Adrenal gland (tissue), 12 donors: ENCODE measurements around the gene CAMK1D. TPM values are rescaled to one million over a fixed set of nuclear protein-coding genes. Genes with fewer than 3 reads are reported as not detected.

Experiments used
- DNase-seq, 7 donors: peaks; one replicate each; pipeline ENCODE4 v3.0.0-alpha.2; 2019 to 2020
- H3K27ac ChIP-seq, 5 donors: fragments of 200-600 bp; sonication (generic) in 4 of 5; 1 replicate in 3 of 5; 2 replicates in 2 of 5; pipeline versions ENCODE4 v1.5.1 to v1.8.0; 2016 to 2020; ENCODE audit warnings: mild to moderate bottlenecking in 1 of 5
- H3K27me3 ChIP-seq: fragments of 200-600 bp; 2 replicates; pipeline ENCODE4 v1.8.0; 2021
- H3K36me3 ChIP-seq, 2 donors: fragments of 200-600 bp; replicated peaks in 1 of 2; 1 replicate in 1 of 2; 2 replicates in 1 of 2; pipeline versions ENCODE4 v1.5.1 to v1.8.0; 2018 to 2022
- H3K4me1 ChIP-seq, 2 donors: fragments of 200-600 bp; replicated peaks in 1 of 2; 1 replicate in 1 of 2; 2 replicates in 1 of 2; pipeline versions ENCODE4 v1.5.1 to v1.8.0; 2018 to 2021
- H3K4me3 ChIP-seq, 4 donors: fragments of 200-600 bp; sonication (generic) in 3 of 4; one replicate each; pipeline ENCODE4 v1.5.1; 2016 to 2018
- H3K9me3 ChIP-seq, 3 donors: fragments of 200-600 bp; sonication (generic) in 1 of 3; replicated peaks in 1 of 3; 1 replicate in 2 of 3; 2 replicates in 1 of 3; pipeline versions ENCODE4 v1.5.1 to v1.8.0; 2016 to 2021
- CTCF ChIP-seq, 6 experiments: fragments of 450-650 bp in 4 of 6; fragments of 200-600 bp in 2 of 6; sonication (generic) in 1 of 6; IDR thresholded peaks; 1 replicate in 5 of 6; 2 replicates in 1 of 6; pipeline versions ENCODE4 v1.5.1 to v1.8.0; 2016 to 2021; ENCODE audit warnings: antibody characterized with exemption in 6 of 6, mild to moderate bottlenecking in 2 of 6, moderate library complexity in 1 of 6
- POLR2A ChIP-seq, 2 donors: fragments of 450-650 bp; IDR thresholded peaks; one replicate each; pipeline ENCODE4 v1.6.1; 2017; ENCODE audit warnings: antibody characterized with exemption in 2 of 2, mild to moderate bottlenecking in 2 of 2, moderate library complexity in 1 of 2
- WGBS, 4 donors: extraction: QIAGEN DNeasy Blood & Tissue Kit in 2 of 4; methylation state at CpG; one replicate each; pipeline versions ENCODE4 v1.1.5 to v1.1.7; 2013 to 2017; 5-methylcytosine and 5-hydroxymethylcytosine counted together
- intact Hi-C, 2 donors: fragments of 100-400 bp; cut with DNase I; formaldehyde crosslinking; loops; one replicate each; pipeline versions ENCODE4 v1.14.1 to v1.15.0; 2022 to 2023
- polyA plus RNA-seq, 3 donors: library from polyadenylated mRNA; stranded (reverse); fragments of 200-250 nt in 2 of 3; fragments of 350-450 nt in 1 of 3; fragmentation: Illumina TruSeq in 1 of 3; extraction: RNeasy Lipid Tissue Mini Kit (QIAGEN cat#74804) in 1 of 3; gene quantifications; one replicate each; pipeline ENCODE4 v1.2.3, GENCODE V29; 2013 to 2014
- total RNA-seq, 9 donors: library from RNA; depleted of rRNA in 4 of 9; stranded (reverse); fragments of >200 nt in 4 of 9; fragments of 120-200 nt in 1 of 9; fragmentation: NEBNext Ultra II Directional in 1 of 9; extraction: Animal tissue kit (Norgen Biotek cat#: 25700) in 1 of 9; gene quantifications; one replicate each; pipeline versions ENCODE4 v1.1.0 to v1.2.4, GENCODE V29; 2013 to 2023
- donor health status: healthy with polysubstance abuse.
- donor health status: Bipolar disorder and iron deficiency.
- donor health status: DM: yes; HTN: yes; CAD: no.
- donor health status: DM: no; HTN: no; CAD: no.
- donor health status: DM: no; HTN: no; CAD: no.
- donor health status: DM: yes; HTN: yes; CAD: no.

Gene CAMK1D
- total and polyA plus RNA-seq, 12 donors = 2.3 to 9.4 (median 6.5) TPM

- TF ChIP-seq POLR2A (IDR thresholded peaks at IDR 0.05) (no peak), CTCF (IDR thresholded peaks at IDR 0.05) (no peak)
- no peak for DNase-seq
- H3K27ac ChIP-seq = no peak overlapping the region
- H3K4me1 ChIP-seq = no peaks in the 10 kb centered on the region
- intact Hi-C loops = no loop called here
- H3K27me3 ChIP-seq = no peaks in the 10 kb centered on the region
- 71 to 93% (median 89%) methylated on average over 9 to 10 of the region's 10 CpGs for WGBS, 4 donors
- no peaks in the 10 kb centered on the region for H3K36me3 ChIP-seq
- no peak overlapping the region for H3K4me3 ChIP-seq
- H3K9me3 ChIP-seq = peaks cover 0 to 4% (median 0%) of the 10 kb centered on the region in 3 donors
These were observed 463.2 kb downstream of the CAMK1D start for GRCh38 chr10:12812571-12812970.

DNA sequence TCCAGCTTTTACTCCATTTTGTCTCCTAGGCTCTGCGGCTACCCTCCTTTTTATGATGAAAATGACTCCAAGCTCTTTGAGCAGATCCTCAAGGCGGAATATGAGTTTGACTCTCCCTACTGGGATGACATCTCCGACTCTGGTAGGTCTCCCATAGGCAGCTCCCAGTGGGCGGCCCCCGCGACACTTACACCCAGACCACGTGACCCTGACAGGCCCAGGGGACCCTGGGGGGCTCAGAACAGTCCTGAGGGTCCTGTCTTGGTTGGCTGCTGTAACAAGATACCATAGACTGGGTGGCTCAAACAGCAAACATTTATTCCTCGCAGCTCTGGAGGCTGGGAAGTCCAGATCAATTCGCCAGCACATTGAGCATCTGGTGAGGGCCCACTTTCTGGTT, 464.8 kb downstream of the CAMK1D start:
- intact Hi-C loops = no loop called here
- H3K27ac ChIP-seq = no peak overlapping the region
- H3K27me3 ChIP-seq = no peaks in the 10 kb centered on the region
- peaks cover 0 to 4% (median 0%) of the 10 kb centered on the region in 3 donors for H3K9me3 ChIP-seq
- H3K4me3 ChIP-seq = no peak overlapping the region
- TF ChIP-seq CTCF (IDR thresholded peaks at IDR 0.05) (no peak), POLR2A (IDR thresholded peaks at IDR 0.05) (no peak)
- no peak for DNase-seq
- H3K36me3 ChIP-seq = no peaks in the 10 kb centered on the region
- WGBS, 4 donors = 94 to 97% (median 96%) methylated on average over 7 to 9 of the region's 9 CpGs
- H3K4me1 ChIP-seq = no peaks in the 10 kb centered on the region

DNA sequence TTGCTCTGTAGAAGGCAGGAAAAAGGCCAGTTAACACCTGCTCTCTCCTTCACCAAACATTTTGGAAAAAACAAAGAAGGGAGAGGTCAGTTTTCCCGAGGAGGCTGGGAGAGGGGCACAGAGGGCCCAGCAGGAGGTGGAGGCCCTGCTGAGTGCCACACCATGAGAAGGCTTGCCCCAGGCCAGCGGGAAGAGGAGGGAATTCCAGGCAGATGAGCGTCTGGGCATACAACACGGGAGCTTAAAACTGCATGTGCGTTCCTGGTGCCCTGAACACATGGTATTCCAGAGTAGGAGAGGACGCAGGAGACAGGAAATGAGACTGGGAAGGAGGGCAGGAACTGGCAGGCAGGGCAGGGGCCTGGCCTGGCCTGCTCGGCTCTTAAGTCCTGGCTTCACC, 469.7 kb downstream of the CAMK1D start:
- 75 to 87% (median 79%) methylated on average over 7 of the region's 7 CpGs for WGBS, 4 donors
- H3K9me3 ChIP-seq = peaks cover 0 to 2% (median 0%) of the 10 kb centered on the region in 3 donors
- no peaks in the 10 kb centered on the region for H3K36me3 ChIP-seq
- intact Hi-C loops = no loop called here
- TF ChIP-seq POLR2A (IDR thresholded peaks at IDR 0.05) = no peak
- no peak for TF ChIP-seq CTCF (IDR thresholded peaks at IDR 0.05)
- DNase-seq = no peak
- H3K4me3 ChIP-seq = no peak overlapping the region
- no peaks in the 10 kb centered on the region for H3K27me3 ChIP-seq
- H3K4me1 ChIP-seq = no peaks in the 10 kb centered on the region
- no peak overlapping the region for H3K27ac ChIP-seq

DNA sequence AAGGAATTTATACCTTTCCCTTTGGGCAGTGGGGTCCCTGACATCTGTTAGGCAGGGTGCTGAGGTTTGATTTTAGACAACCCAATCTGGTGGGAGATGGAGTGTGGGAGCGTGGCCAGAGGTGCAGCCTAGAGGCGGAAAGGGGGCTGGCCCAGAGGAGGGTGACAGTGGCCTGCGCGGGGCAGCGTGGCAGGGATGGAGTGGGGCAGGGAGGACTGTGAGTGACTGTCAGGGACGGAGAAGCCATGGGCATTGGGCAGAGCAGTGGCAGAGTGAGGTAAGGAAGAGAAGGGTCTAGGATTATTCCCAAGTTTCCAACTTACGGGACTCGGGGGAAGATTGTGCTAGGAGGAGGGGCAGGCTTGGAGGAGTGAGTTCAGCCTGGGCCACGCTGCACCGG, 470.3 kb downstream of the CAMK1D start:
- no peak for TF ChIP-seq CTCF (IDR thresholded peaks at IDR 0.05)
- no peak for TF ChIP-seq POLR2A (IDR thresholded peaks at IDR 0.05)
- Histone ChIP-seq H3K4me1 (no peaks in the 10 kb centered on the region), H3K36me3 (no peaks in the 10 kb centered on the region), H3K27me3 (no peaks in the 10 kb centered on the region), H3K4me3 (no peak overlapping the region), H3K9me3 (no peaks in the 10 kb centered on the region), H3K27ac (no peak overlapping the region)
- intact Hi-C loops = no loop called here
- 95 to 97% (median 97%) methylated on average over 10 of the region's 10 CpGs for whole genome bisulfite sequencing, 4 donors
- DNase-seq = no peak
